Measurements from ENCODE around the gene CACNA1I.

DNA sequence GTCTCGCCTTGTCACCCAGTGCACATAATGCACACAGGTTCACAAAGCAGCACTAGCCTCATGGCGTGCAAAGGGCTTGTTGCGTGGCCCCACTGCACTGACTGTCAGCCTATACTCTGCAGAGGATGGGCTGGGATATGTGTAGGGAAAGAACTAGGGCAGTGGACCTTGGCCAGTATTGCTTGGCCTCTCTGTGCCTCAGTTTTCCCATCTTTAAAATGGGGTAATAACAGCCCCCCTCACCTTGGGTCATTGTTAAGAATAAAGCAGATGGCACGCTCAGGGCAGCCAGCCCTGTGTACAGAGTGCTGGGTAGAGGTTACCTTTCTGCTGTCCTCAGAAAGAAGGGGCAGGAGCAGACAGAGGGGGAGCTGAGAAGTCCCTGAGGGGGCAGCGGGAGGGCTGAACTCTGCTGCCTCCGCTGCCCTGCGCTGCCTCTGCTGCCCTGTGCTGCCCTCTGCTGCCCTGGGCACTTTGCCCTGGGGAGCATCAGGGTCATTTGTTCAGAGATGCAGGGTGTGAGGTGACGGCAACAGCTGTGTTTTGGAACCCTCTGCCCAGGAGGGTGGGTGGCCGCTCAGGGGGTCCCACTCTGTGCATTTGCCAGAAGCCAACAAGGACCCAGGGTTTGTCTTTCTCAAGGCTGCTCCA is 71.2 kb downstream of the CACNA1I start:
- TF ChIP-seq, protein P1, sequence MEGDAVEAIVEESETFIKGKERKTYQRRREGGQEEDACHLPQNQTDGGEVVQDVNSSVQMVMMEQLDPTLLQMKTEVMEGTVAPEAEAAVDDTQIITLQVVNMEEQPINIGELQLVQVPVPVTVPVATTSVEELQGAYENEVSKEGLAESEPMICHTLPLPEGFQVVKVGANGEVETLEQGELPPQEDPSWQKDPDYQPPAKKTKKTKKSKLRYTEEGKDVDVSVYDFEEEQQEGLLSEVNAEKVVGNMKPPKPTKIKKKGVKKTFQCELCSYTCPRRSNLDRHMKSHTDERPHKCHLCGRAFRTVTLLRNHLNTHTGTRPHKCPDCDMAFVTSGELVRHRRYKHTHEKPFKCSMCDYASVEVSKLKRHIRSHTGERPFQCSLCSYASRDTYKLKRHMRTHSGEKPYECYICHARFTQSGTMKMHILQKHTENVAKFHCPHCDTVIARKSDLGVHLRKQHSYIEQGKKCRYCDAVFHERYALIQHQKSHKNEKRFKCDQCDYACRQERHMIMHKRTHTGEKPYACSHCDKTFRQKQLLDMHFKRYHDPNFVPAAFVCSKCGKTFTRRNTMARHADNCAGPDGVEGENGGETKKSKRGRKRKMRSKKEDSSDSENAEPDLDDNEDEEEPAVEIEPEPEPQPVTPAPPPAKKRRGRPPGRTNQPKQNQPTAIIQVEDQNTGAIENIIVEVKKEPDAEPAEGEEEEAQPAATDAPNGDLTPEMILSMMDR (IDR thresholded peaks at IDR 0.05; ENCODE audit: insufficient read depth, low read length, poor library complexity, severe bottlenecking) = no peak
- no peak for TF ChIP-seq EZH2phosphoT487 (conservative IDR thresholded peaks at IDR 0.05; ENCODE audit: low read length)

Measured in SU-DHL-6 (cell line).